Breast epithelium (tissue), 3 donors: ENCODE data around the gene RILPL2.
"Not testable (repeated sequence)": the region's sequence is repeated elsewhere in the genome, so short reads cannot be mapped to it uniquely, and the experiment has no call there.

Source experiments
- CTCF ChIP-seq, 3 donors: fragments of 450-650 bp; IDR thresholded peaks; one replicate each; pipeline ENCODE4 v1.5.1; 2016 to 2017; ENCODE audit warnings: antibody characterized with exemption in 3 of 3, mild to moderate bottlenecking in 3 of 3, moderate library complexity in 3 of 3
- POLR2A ChIP-seq: fragments of 450-650 bp; IDR thresholded peaks from one replicate; pipeline ENCODE4 v1.6.1; 2016; ENCODE audit warnings: antibody characterized with exemption, mild to moderate bottlenecking, moderate library complexity
- POLR2AphosphoS5 ChIP-seq, 3 donors: sonication (generic); formaldehyde crosslinking; IDR thresholded peaks; one replicate each; pipeline ENCODE4 v1.6.1; 2017; ENCODE audit warnings: antibody characterized with exemption in 3 of 3

DNA sequence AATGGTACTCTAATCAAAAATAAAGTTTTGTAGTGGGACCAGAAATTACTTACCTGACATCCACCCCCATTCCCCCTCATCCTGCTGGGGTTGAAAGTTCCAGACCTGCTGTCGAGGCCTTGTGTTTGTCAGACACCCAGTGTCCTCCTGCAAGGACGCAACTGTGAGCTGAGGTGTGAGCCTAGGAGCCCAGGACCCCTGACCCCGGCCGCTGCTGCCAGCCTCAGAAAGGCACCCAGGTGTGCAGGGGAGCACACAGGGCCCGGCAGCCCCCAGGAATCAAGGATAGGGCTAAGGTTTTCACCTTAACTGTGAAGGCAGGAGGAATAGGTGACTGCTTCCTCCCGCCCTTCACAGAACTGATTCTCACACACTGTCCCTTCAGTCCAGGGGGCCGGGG lies 27.9 kb downstream of the RILPL2 start:
- TF ChIP-seq CTCF (IDR thresholded peaks at IDR 0.05); POLR2AphosphoS5 (IDR thresholded peaks at IDR 0.05); POLR2A: not testable (repeated sequence)
